HepG2 (cell line): ENCODE results near the gene FMNL1. TPM values are rescaled to one million over a fixed set of nuclear protein-coding genes. Genes with fewer than 3 reads are reported as not detected.

Experiments used
- ATAC-seq: fragments of 200-7000 bp; cut with Tn5 transposase; 3 replicates; pipeline ENCODE4 v1.9.1; 2020; ENCODE audit warnings: mild to moderate bottlenecking, moderate library complexity
- BruUV-seq: library from RNA; stranded (reverse); fragments of 400-500 nt; replicated peaks from 2 replicates; lab custom pipeline; 2021; lab: Mats Ljungman, UMichigan
- CTCF ChIA-PET: fragments of 300-600 bp; formaldehyde crosslinking; extraction: SDS; loops from one replicate; lab custom pipeline; 2021; ENCODE audit warnings: low total read pairs, inconsistent platforms, low intra/inter-chr PET ratio; lab: Yijun Ruan, JAX
- POLR2A ChIA-PET: fragments of 350-600 bp; sonication (Branson Sonifier 250); formaldehyde crosslinking; loops from one replicate; lab custom pipeline; 2020; ENCODE audit warnings: antibody characterized with exemption, inconsistent platforms; lab: Yijun Ruan, JAX
- DNase-seq: peaks from one replicate; pipeline ENCODE4 v3.0.0-alpha.2; 2015; ENCODE audit warnings: low spot score
- FAIRE-seq: peaks from 3 replicates; lab custom pipeline; 2011; peaks lifted over from hg19 to GRCh38; lab: Jason Lieb, UNC
- H2AFZ ChIP-seq: one replicate; pipeline ENCODE4 v1.6.1; 2011; ENCODE audit warnings: low read length, inconsistent platforms
- H3K27ac ChIP-seq: fragments of 300-600 bp; 3 replicates; pipeline ENCODE4 v1.8.0; 2011; ENCODE audit warnings: mixed run types, mild to moderate bottlenecking, mixed read lengths, low read length, inconsistent platforms; ENCODE audit not compliant: insufficient read depth; ENCODE audit errors: extremely low read length
- H3K27me3 ChIP-seq, 2 experiments: fragments of 200-600 bp in 1 of 2; 2 replicates in 1 of 2; 3 replicates in 1 of 2; pipeline versions ENCODE4 v1.6.0 to v1.8.0; 2011; ENCODE audit warnings: low read length in 2 of 2, mild to moderate bottlenecking in 2 of 2, moderate library complexity in 2 of 2, inconsistent platforms in 1 of 2; ENCODE audit not compliant: insufficient read depth in 2 of 2, control insufficient read depth in 1 of 2
- H3K36me3 ChIP-seq, 2 experiments: fragments of 200-600 bp in 1 of 2; replicated peaks in 1 of 2; 2 replicates in 1 of 2; 3 replicates in 1 of 2; pipeline versions ENCODE4 v1.5.1 to v1.8.0; 2011; ENCODE audit warnings: low read length in 2 of 2, inconsistent platforms in 1 of 2; ENCODE audit not compliant: insufficient read depth in 2 of 2, control insufficient read depth in 1 of 2
- H3K4me1 ChIP-seq: 2 replicates; pipeline ENCODE4 v1.5.1; 2012; ENCODE audit warnings: low read length, inconsistent platforms; ENCODE audit not compliant: insufficient read depth
- H3K4me2 ChIP-seq: 2 replicates; pipeline ENCODE4 v1.6.0; 2011; ENCODE audit warnings: low read depth, low read length, inconsistent platforms
- H3K4me3 ChIP-seq, 3 experiments: fragments of 200-600 bp in 1 of 3; sonication (generic), shearing (Covaris generic) in 1 of 3; replicated peaks in 1 of 3; 2 replicates each; pipeline ENCODE4 v1.5.1; 2011 to 2016; ENCODE audit warnings: low read length in 3 of 3, inconsistent platforms in 2 of 3, low read depth in 2 of 3, mild to moderate bottlenecking in 2 of 3, control low read depth in 1 of 3, mixed read lengths in 1 of 3; ENCODE audit not compliant: insufficient read depth in 1 of 3
- H3K79me2 ChIP-seq: one replicate; pipeline ENCODE4 v1.6.1; 2011; ENCODE audit warnings: low read length, inconsistent platforms; ENCODE audit not compliant: insufficient read depth
- H3K9ac ChIP-seq: 2 replicates; pipeline ENCODE4 v1.6.0; 2011; ENCODE audit warnings: mild to moderate bottlenecking, low read depth, low read length, inconsistent platforms; ENCODE audit not compliant: insufficient read depth
- H3K9me3 ChIP-seq: 2 replicates; pipeline ENCODE4 v1.5.1; 2012; ENCODE audit warnings: mild to moderate bottlenecking, low read length
- H4K20me1 ChIP-seq: 2 replicates; pipeline ENCODE4 v1.6.0; 2011; ENCODE audit warnings: inconsistent platforms, mild to moderate bottlenecking, low read length, moderate library complexity; ENCODE audit not compliant: insufficient read depth
- AGO1 ChIP-seq: fragments of 200-400 bp; formaldehyde crosslinking; IDR thresholded peaks from 2 replicates; pipeline ENCODE4 v1.6.1; 2017; ENCODE audit warnings: mild to moderate bottlenecking, low read depth, low read length, moderate library complexity; ENCODE audit not compliant: poor library complexity, severe bottlenecking
- BCL3 ChIP-seq: sonication (generic); formaldehyde crosslinking; IDR thresholded peaks from 2 replicates; pipeline ENCODE4 v1.5.1; 2020; ENCODE audit warnings: mild to moderate bottlenecking, missing genetic modification reagents, moderate library complexity
- GABPA ChIP-seq, 2 experiments: IDR thresholded peaks; 2 replicates each; pipeline ENCODE4 v1.6.1; 2011 to 2016; ENCODE audit warnings: low read depth in 2 of 2, low read length in 1 of 2, missing biosample characterization in 1 of 2, missing genetic modification characterization in 1 of 2
- HOXA7 ChIP-seq: sonication (generic); formaldehyde crosslinking; IDR thresholded peaks from 2 replicates; pipeline ENCODE4 v1.8.1; 2022; ENCODE audit warnings: mild to moderate bottlenecking, missing genetic modification reagents, moderate library complexity
- MATR3 ChIP-seq: sonication (generic); formaldehyde crosslinking; IDR thresholded peaks from 2 replicates; pipeline ENCODE4 v1.4.0; 2020; ENCODE audit warnings: missing genetic modification reagents
- NR3C1 ChIP-seq: sonication (generic); formaldehyde crosslinking; IDR thresholded peaks from 2 replicates; pipeline ENCODE4 v1.4.0; 2020; ENCODE audit warnings: missing genetic modification reagents
- PHF5A ChIP-seq: IDR thresholded peaks from one replicate; pipeline ENCODE4 v1.6.1; 2018; ENCODE audit warnings: low read depth, missing genetic modification reagents; ENCODE audit not compliant: unreplicated experiment
- SIN3B ChIP-seq: fragments of 150-350 bp; IDR thresholded peaks from 2 replicates; pipeline ENCODE4 v1.6.1; 2014; ENCODE audit warnings: low read length
- TAF15 ChIP-seq: fragments of 200-400 bp; formaldehyde crosslinking; IDR thresholded peaks from one replicate; pipeline ENCODE4 v1.6.1; 2018; ENCODE audit warnings: mild to moderate bottlenecking, low read depth, low read length; ENCODE audit not compliant: poor library complexity, severe bottlenecking
- ZBTB1 ChIP-seq: sonication (generic); formaldehyde crosslinking; IDR thresholded peaks from 2 replicates; pipeline ENCODE4 v1.4.0; 2020; ENCODE audit warnings: missing genetic modification reagents, borderline replicate concordance
- ZNF530 ChIP-seq: sonication (generic); formaldehyde crosslinking; IDR thresholded peaks from 2 replicates; pipeline ENCODE4 v1.5.0; 2020; ENCODE audit warnings: low read depth, mild to moderate bottlenecking, missing genetic modification reagents
- ZNF792 ChIP-seq: IDR thresholded peaks from 2 replicates; pipeline ENCODE4 v1.6.1; 2016
- ZNF879 ChIP-seq: sonication (generic); formaldehyde crosslinking; IDR thresholded peaks from 2 replicates; pipeline ENCODE4 v1.8.1; 2023; ENCODE audit warnings: missing genetic modification reagents
- ZSCAN12 ChIP-seq: sonication (generic); formaldehyde crosslinking; IDR thresholded peaks from 2 replicates; pipeline ENCODE4 v1.9.0; 2021; ENCODE audit warnings: mild to moderate bottlenecking, missing genetic modification reagents
- WGBS: methylation state at CpG from one replicate; pipeline ENCODE4 v1.1.6; 2017; ENCODE audit warnings: low lambda C conversion rate; 5-methylcytosine and 5-hydroxymethylcytosine counted together
- in situ Hi-C: cut with HindIII; loops from 2 replicates; pipeline ENCODE4 v1.10.0; 2017; ENCODE audit warnings: low pct_unique_long_range_greater_than_20kb; ENCODE audit not compliant: extremely low pct_ligation_motif_present
- intact Hi-C: fragments of 100-400 bp; cut with micrococcal nuclease; formaldehyde crosslinking; loops from one replicate; pipeline ENCODE4 v1.10.0; 2022; ENCODE audit not compliant: unreplicated experiment
- polyA plus RNA-seq, 8 experiments: library from polyadenylated mRNA; depleted of rRNA in 3 of 8; stranded (reverse) in 7 of 8; unstranded in 1 of 8; fragments of >200 nt; fragmentation: Illumina TruSeq in 4 of 8; extraction: Trizol in 4 of 8; gene quantifications; 2 replicates each; pipeline versions ENCODE4 v1.2.1 to v1.2.3, GENCODE V29; 2011 to 2016; ENCODE audit warnings: low read depth in 4 of 8, missing spikeins in 1 of 8, mixed read lengths in 1 of 8; ENCODE audit not compliant: insufficient read depth in 1 of 8
- total RNA-seq, 5 experiments: library from RNA; depleted of rRNA; stranded (reverse); fragments of >200 nt; fragmentation: Illumina TruSeq; extraction: Trizol; gene quantifications; 2 replicates each; pipeline ENCODE4 v1.2.3, GENCODE V29; 2016; ENCODE audit warnings: low read depth in 1 of 5
- TF ChIP-seq, protein P1 (sequence below): sonication (generic); formaldehyde crosslinking; IDR thresholded peaks from 2 replicates; pipeline ENCODE4 v1.5.1; 2020; ENCODE audit warnings: mild to moderate bottlenecking, missing genetic modification reagents, borderline replicate concordance
- TF ChIP-seq, protein P2 (sequence below): sonication (generic); formaldehyde crosslinking; IDR thresholded peaks from 2 replicates; pipeline ENCODE4 v1.4.0; 2020; ENCODE audit warnings: mild to moderate bottlenecking, missing genetic modification reagents

Gene FMNL1
- total and polyA plus RNA-seq, 2 of the 13 experiments (the other 11 are each of a cell fraction or from before 2014, with no cell fraction given) = 0.53 to 0.70 TPM

GRCh38 chr17:45186801-45187354, 34.8 kb upstream of the FMNL1 start:
- H3K36me3 ChIP-seq = no peaks in the 10 kb centered on the region
- H3K27ac ChIP-seq = no peak overlapping the region
- FAIRE-seq (no peak), DNase-seq (no peak), ATAC-seq (no peak)
- no peak overlapping the region for H2AFZ ChIP-seq
- POLR2A ChIA-PET = no interaction called here
- peaks cover 55% of the 10 kb centered on the region for H3K4me1 ChIP-seq
- H4K20me1 ChIP-seq = no peaks in the 10 kb centered on the region
- TF ChIP-seq BCL3 (CRISPR knock-in tag) = no peak
- TF ChIP-seq GABPA (IDR thresholded peaks at IDR 0.05; ENCODE audit: low read depth, low read length) = no peak
- TF ChIP-seq GABPA (CRISPR knock-in tag; IDR thresholded peaks at IDR 0.05; ENCODE audit: low read depth) = no peak
- TF ChIP-seq SIN3B = no peak
- TF ChIP-seq ZNF530 (CRISPR knock-in tag) = no peak
- no peak for TF ChIP-seq ZNF792
- TF ChIP-seq, protein P1, sequence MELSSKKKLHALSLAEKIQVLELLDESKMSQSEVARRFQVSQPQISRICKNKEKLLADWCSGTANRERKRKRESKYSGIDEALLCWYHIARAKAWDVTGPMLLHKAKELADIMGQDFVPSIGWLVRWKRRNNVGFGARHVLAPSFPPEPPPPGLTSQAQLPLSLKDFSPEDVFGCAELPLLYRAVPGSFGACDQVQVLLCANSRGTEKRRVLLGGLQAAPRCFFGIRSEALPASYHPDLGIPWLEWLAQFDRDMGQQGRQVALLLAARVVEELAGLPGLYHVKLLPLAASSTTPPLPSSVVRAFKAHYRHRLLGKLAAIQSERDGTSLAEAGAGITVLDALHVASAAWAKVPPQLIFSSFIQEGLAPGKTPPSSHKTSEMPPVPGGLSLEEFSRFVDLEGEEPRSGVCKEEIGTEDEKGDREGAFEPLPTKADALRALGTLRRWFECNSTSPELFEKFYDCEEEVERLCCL (CRISPR knock-in tag) = no peak
- no peak for TF ChIP-seq NR3C1
- TF ChIP-seq TAF15 = no peak
- TF ChIP-seq ZNF879 (CRISPR knock-in tag) = no peak
- TF ChIP-seq ZBTB1 (CRISPR knock-in tag) = no peak
- TF ChIP-seq PHF5A (CRISPR knock-in tag) = no peak
- TF ChIP-seq AGO1 = no peak
- TF ChIP-seq, protein P2, sequence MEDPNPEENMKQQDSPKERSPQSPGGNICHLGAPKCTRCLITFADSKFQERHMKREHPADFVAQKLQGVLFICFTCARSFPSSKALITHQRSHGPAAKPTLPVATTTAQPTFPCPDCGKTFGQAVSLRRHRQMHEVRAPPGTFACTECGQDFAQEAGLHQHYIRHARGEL = no peak
- no peak for TF ChIP-seq ZSCAN12 (CRISPR knock-in tag)
- no peak for TF ChIP-seq MATR3 (CRISPR knock-in tag)
- TF ChIP-seq HOXA7 (CRISPR knock-in tag) = no peak
- CTCF ChIA-PET = no interaction called here
- 36% methylated on average over 7 of the region's 7 CpGs for WGBS
- no peak overlapping the region for H3K4me3 ChIP-seq
- no peaks in the 10 kb centered on the region for H3K79me2 ChIP-seq
- no TSS peak for BruUV-seq
- no peak overlapping the region for H3K4me2 ChIP-seq
- H3K9me3 ChIP-seq = no peaks in the 10 kb centered on the region
- no peak overlapping the region for H3K9ac ChIP-seq
- H3K27me3 ChIP-seq = no peaks in the 10 kb centered on the region
- intact Hi-C loops = no loop called here
- in situ Hi-C loops = no loop called here
